H1 (cell line): ENCODE measurements around the gene MIGA1. TPM values are rescaled to one million over a fixed set of nuclear protein-coding genes. Genes with fewer than 3 reads are reported as not detected.

ENCODE experiments used
- ATF3 ChIP-seq: IDR thresholded peaks from 2 replicates; pipeline ENCODE4 v1.6.1; 2011; ENCODE audit warnings: low read depth, mild to moderate bottlenecking, low read length; ENCODE audit not compliant: insufficient read depth
- CHD1 ChIP-seq: IDR thresholded peaks from 2 replicates; pipeline ENCODE4 v1.6.1; 2012; ENCODE audit warnings: low read depth, low read length, improper control_type of control experiment
- MAX ChIP-seq: IDR thresholded peaks from 2 replicates; pipeline ENCODE4 v1.6.1; 2012; ENCODE audit warnings: inconsistent platforms
- RNF2 ChIP-seq: fragments of 200-900, 300-1000 bp; sonication (generic); IDR thresholded peaks from 2 replicates; pipeline ENCODE4 v1.7.1; 2016; ENCODE audit warnings: borderline replicate concordance, low read depth, mild to moderate bottlenecking, antibody characterized with exemption, low read length; ENCODE audit not compliant: poor library complexity, severe bottlenecking; ENCODE audit errors: missing control alignments
- SAP30 ChIP-seq: fragments of 300-600 bp; sonication (generic); IDR thresholded peaks from 2 replicates; pipeline ENCODE4 v1.7.1; 2012; ENCODE audit warnings: low read length, moderate library complexity, mild to moderate bottlenecking, inconsistent platforms; ENCODE audit not compliant: insufficient read depth, insufficient replicate concordance
- polyA plus RNA-seq, 7 experiments: library from polyadenylated mRNA; depleted of rRNA in 3 of 7; stranded (reverse) in 5 of 7; unstranded in 2 of 7; fragments of >200 nt in 5 of 7; fragments of 200-250 nt in 2 of 7; gene quantifications; 1 replicate in 5 of 7; 2 replicates in 1 of 7; 4 replicates in 1 of 7; pipeline versions ENCODE4 v1.2.1 to v1.2.3, GENCODE V29; 2011 to 2013; ENCODE audit warnings: missing spikeins in 2 of 7, mixed read lengths in 2 of 7
- total RNA-seq: library from RNA; stranded (reverse); fragmentation: NEBNext Ultra II Directional; extraction: Animal tissue kit (Norgen Biotek cat#: 25700); gene quantifications from 2 replicates; pipeline ENCODE4 v1.2.1, GENCODE V29; 2021

MIGA1 gene
- total and polyA plus RNA-seq, 2 of the 8 experiments (the other 6 are each of a cell fraction or from before 2014, with no cell fraction given) = 0.95 to 7.0 TPM

GRCh38 chr1:77888081-77888780 is 108.8 kb downstream of the MIGA1 start, which contains the start of gene NEXN (continued):
- no peak for TF ChIP-seq ATF3
- TF ChIP-seq CHD1 = no peak
- TF ChIP-seq SAP30 = peak; percentile 51
- no peak for TF ChIP-seq RNF2
- TF ChIP-seq MAX = no peak
